ENCODE data around the gene GPC5. TPM values are rescaled to one million over a fixed set of nuclear protein-coding genes. Genes with fewer than 3 reads are reported as not detected.
A peak's percentile ranks its signal among the peaks of the same experiment; 100 is the strongest.

Gene GPC5
- total and polyA plus RNA-seq, 9 of the 15 experiments (the other 6 are each of a cell fraction or from before 2014, with no cell fraction given) = 0.18 to 0.27 TPM; not detected in 7

GRCh38 chr13:91729859-91730258 is 331.4 kb downstream of the GPC5 start:
- in situ Hi-C loops (cut with MboI) = no loop called here

More at GRCh38 chr13:91729859-91730258, 331.4 kb downstream of the GPC5 start:
- no peaks in the 10 kb centered on the region for H3K4me1 ChIP-seq (replicated peaks in 1 of 2; ENCODE audit: control insufficient read depth in 2 of 2, insufficient read depth in 2 of 2, low read length in 2 of 2)
- no peak overlapping the region for H3K9ac ChIP-seq (ENCODE audit: insufficient read depth in 1 of 2, low read depth in 2 of 2, low read length in 2 of 2)
- no peak for TF ChIP-seq FOS (IDR thresholded peaks at IDR 0.05; ENCODE audit: extremely low read depth, insufficient read length)
- no peak for TF ChIP-seq CXXC5 (CRISPR knock-in tag; IDR thresholded peaks at IDR 0.05)
- TF ChIP-seq MCM7 (IDR thresholded peaks at IDR 0.05) = peak in 1 of 2 experiments; percentile 56; a peak in 1 of 4 replicates
- peak; percentile 32; the same call in 1 of the 2 replicates for TF ChIP-seq NFE2 (IDR thresholded peaks at IDR 0.05; ENCODE audit: low read depth)
- TF ChIP-seq MAFG (tag; conservative IDR thresholded peaks at IDR 0.05) = peak; percentile 64; the same call in 1 of the 2 replicates
- TF ChIP-seq ATF4 (CRISPR knock-in tag; IDR thresholded peaks at IDR 0.05) = no peak
- no peak for TF ChIP-seq ZBTB7A (IDR thresholded peaks at IDR 0.05; ENCODE audit: borderline replicate concordance, control insufficient read depth, low read depth, low read length)
- no peak for TF ChIP-seq ETV1 (tag; conservative IDR thresholded peaks at IDR 0.05; ENCODE audit: low read depth)
- TF ChIP-seq STAG1 (CRISPR knock-in tag; IDR thresholded peaks at IDR 0.05; ENCODE audit: borderline replicate concordance) = no peak
- no peak for TF ChIP-seq ESRRB (CRISPR knock-in tag; IDR thresholded peaks at IDR 0.05; ENCODE audit: borderline replicate concordance)
- TF ChIP-seq C11orf30 (IDR thresholded peaks at IDR 0.05; ENCODE audit: low read depth) = peak; percentile 46
- CTCF ChIA-PET (ENCODE audit: low intra/inter-chr PET ratio) = no interaction called here
- H3K4me3 ChIP-seq = no peak overlapping the region
- 2% methylated on average over 1 of the region's 1 CpG for WGBS (ENCODE audit: insufficient coverage, low coverage, missing lambda C conversion rate)
- H3K9me3 ChIP-seq (replicated peaks; ENCODE audit: control insufficient read depth, insufficient read depth, low read depth, low read length) = peaks cover 2% of the 10 kb centered on the region; the same call in 1 of the 2 replicates
- no peak for DNase-seq (ENCODE audit: extremely low read depth in 1 of 4, low spot score in 3 of 4)
- H3K27me3 ChIP-seq (ENCODE audit: control insufficient read depth in 2 of 2, insufficient read depth in 2 of 2, low read length in 2 of 2) = no peaks in the 10 kb centered on the region
- no peak overlapping the region for H2AFZ ChIP-seq (ENCODE audit: low read depth, low read length)
- POLR2A ChIA-PET = interaction anchor here (1.6 kb wide), 1 partner anchor 12 kb away, joined by 3 read pairs; no protein-coding TSS in a partner anchor
- FAIRE-seq = no peak
- H3K36me3 ChIP-seq (ENCODE audit: control insufficient read depth, insufficient read depth, low read length) = no peaks in the 10 kb centered on the region
- BruUV-seq (replicated peaks) = no TSS peak
- no peaks in the 10 kb centered on the region for H4K20me1 ChIP-seq (replicated peaks; ENCODE audit: control insufficient read depth, insufficient read depth, low read length)
- no peaks in the 10 kb centered on the region for H3K9me1 ChIP-seq (ENCODE audit: control insufficient read depth, insufficient read depth, low read length)
- intact Hi-C loops (cut with micrococcal nuclease) = loop anchor here (2.0 to 10.0 kb wide), 3 partner anchors 19 to 475 kb away; no protein-coding TSS in a partner anchor
- no peak overlapping the region for H3K4me2 ChIP-seq (ENCODE audit: insufficient read depth, low read length)
- peak; percentile 64; the same call in 2 of the 3 replicates for ATAC-seq
- no peak overlapping the region for H3K27ac ChIP-seq (ENCODE audit: extremely low read depth, low read depth, low read length)
- no peaks in the 10 kb centered on the region for H3K79me2 ChIP-seq (ENCODE audit: control insufficient read depth, insufficient read depth, low read length)
